K562 (cell line): ENCODE measurements around the gene FAM114A1. TPM values are rescaled to one million over a fixed set of nuclear protein-coding genes. Genes with fewer than 3 reads are reported as not detected.

ENCODE experiments used
- ATAC-seq: fragments of 200-7000 bp; cut with Tn5 transposase; 3 replicates; pipeline ENCODE4 v1.9.1; 2020; ENCODE audit warnings: moderate library complexity
- BruUV-seq: library from RNA; stranded (reverse); fragments of 400-500 nt; replicated peaks from 2 replicates; lab custom pipeline; 2021; lab: Mats Ljungman, UMichigan
- CTCF ChIA-PET: fragments of 300-600 bp; formaldehyde crosslinking; extraction: SDS; loops from one replicate; lab custom pipeline; 2021; ENCODE audit warnings: low intra/inter-chr PET ratio; lab: Yijun Ruan, JAX
- POLR2A ChIA-PET: fragments of 300-600, 350-650 bp; sonication (Branson Sonifier 250); formaldehyde crosslinking; extraction: SDS; loops from one replicate; lab custom pipeline; 2021; ENCODE audit warnings: antibody characterized with exemption, inconsistent platforms; lab: Yijun Ruan, JAX
- DNase-seq, 4 experiments: peaks; one replicate each; pipeline versions ENCODE4 v3.0.0 to v3.0.0-alpha.2; 2011 to 2018; ENCODE audit warnings: low spot score in 3 of 4, mixed read lengths in 3 of 4; ENCODE audit errors: extremely low read depth in 1 of 4
- FAIRE-seq: peaks from 2 replicates; lab custom pipeline; 2011; peaks lifted over from hg19 to GRCh38; lab: Jason Lieb, UNC
- H2AFZ ChIP-seq: 2 replicates; pipeline ENCODE4 v1.6.0; 2011; ENCODE audit warnings: low read depth, low read length, control low read depth, inconsistent platforms
- H3K27ac ChIP-seq: fragments of 200-600 bp; 3 replicates; pipeline ENCODE4 v1.8.0; 2011; ENCODE audit warnings: low read depth, mild to moderate bottlenecking, control low read depth, inconsistent platforms, low read length, moderate library complexity, mixed read lengths; ENCODE audit errors: extremely low read depth
- H3K27me3 ChIP-seq, 2 experiments: fragments of 300-600 bp in 1 of 2; 2 replicates in 1 of 2; 3 replicates in 1 of 2; pipeline versions ENCODE4 v1.6.0 to v1.8.0; 2011; ENCODE audit warnings: inconsistent platforms in 2 of 2, low read length in 2 of 2, mild to moderate bottlenecking in 1 of 2, mixed read lengths in 1 of 2, moderate library complexity in 1 of 2; ENCODE audit not compliant: control insufficient read depth in 2 of 2, insufficient read depth in 2 of 2
- H3K36me3 ChIP-seq: fragments of 300-600 bp; 3 replicates; pipeline ENCODE4 v1.8.0; 2011; ENCODE audit warnings: mild to moderate bottlenecking, low read length, inconsistent platforms; ENCODE audit not compliant: control insufficient read depth, insufficient read depth
- H3K4me1 ChIP-seq, 2 experiments: fragments of 200-600 bp in 1 of 2; replicated peaks in 1 of 2; 2 replicates in 1 of 2; 3 replicates in 1 of 2; pipeline versions ENCODE4 v1.5.1 to v1.8.0; 2011; ENCODE audit warnings: inconsistent platforms in 2 of 2, low read length in 2 of 2, mild to moderate bottlenecking in 1 of 2, mixed read lengths in 1 of 2, moderate library complexity in 1 of 2; ENCODE audit not compliant: control insufficient read depth in 2 of 2, insufficient read depth in 2 of 2
- H3K4me2 ChIP-seq: 2 replicates; pipeline ENCODE4 v1.6.1; 2011; ENCODE audit warnings: low read length, control low read depth, inconsistent platforms, mixed read lengths; ENCODE audit not compliant: insufficient read depth
- H3K4me3 ChIP-seq: fragments of 200-600 bp; sonication (generic), shearing (Covaris generic); 2 replicates; pipeline ENCODE4 v1.5.1; 2016; ENCODE audit warnings: control low read depth, inconsistent platforms
- H3K79me2 ChIP-seq: fragments of 200-600 bp; 3 replicates; pipeline ENCODE4 v1.8.0; 2011; ENCODE audit warnings: low read length, inconsistent platforms; ENCODE audit not compliant: control insufficient read depth, insufficient read depth
- H3K9ac ChIP-seq, 2 experiments: 2 replicates each; pipeline versions ENCODE4 v1.6.0 to v1.6.1; 2011; ENCODE audit warnings: low read depth in 2 of 2, low read length in 2 of 2, control low read depth in 1 of 2, inconsistent platforms in 1 of 2, mild to moderate bottlenecking in 1 of 2, mixed read lengths in 1 of 2; ENCODE audit not compliant: insufficient read depth in 1 of 2
- H3K9me1 ChIP-seq: one replicate; pipeline ENCODE4 v1.6.0; 2011; ENCODE audit warnings: inconsistent platforms, mild to moderate bottlenecking, low read length, moderate library complexity; ENCODE audit not compliant: control insufficient read depth, insufficient read depth
- H3K9me3 ChIP-seq: replicated peaks from 2 replicates; pipeline ENCODE4 v1.5.1; 2011; ENCODE audit warnings: low read depth, low read length, inconsistent platforms; ENCODE audit not compliant: control insufficient read depth, insufficient read depth
- H4K20me1 ChIP-seq: replicated peaks from 2 replicates; pipeline ENCODE4 v1.6.1; 2011; ENCODE audit warnings: low read length, inconsistent platforms, mixed read lengths; ENCODE audit not compliant: control insufficient read depth, insufficient read depth
- KDM4B ChIP-seq, 2 experiments: fragments of 450-650 bp in 1 of 2; sonication (generic) in 1 of 2; IDR thresholded peaks; 2 replicates each; pipeline ENCODE4 v1.6.1; 2016 to 2017; ENCODE audit warnings: borderline replicate concordance in 2 of 2, antibody characterized with exemption in 1 of 2, low read depth in 1 of 2, mild to moderate bottlenecking in 1 of 2
- MAFK ChIP-seq: IDR thresholded peaks from 2 replicates; pipeline ENCODE4 v1.6.1; 2011; ENCODE audit warnings: low read length, improper control_type of control experiment
- MTA1 ChIP-seq: fragments of 450-650 bp; IDR thresholded peaks from 2 replicates; pipeline ENCODE4 v1.6.1; 2017; ENCODE audit warnings: borderline replicate concordance
- NFYB ChIP-seq: IDR thresholded peaks from 2 replicates; pipeline ENCODE4 v1.6.1; 2011; ENCODE audit warnings: mild to moderate bottlenecking, moderate library complexity; ENCODE audit not compliant: insufficient read length; ENCODE audit errors: extremely low read depth
- PHF20 ChIP-seq: fragments of 450-650 bp; IDR thresholded peaks from 2 replicates; pipeline ENCODE4 v1.6.1; 2018; ENCODE audit not compliant: partially characterized antibody
- RBM14 ChIP-seq: fragments of 200-400 bp; formaldehyde crosslinking; IDR thresholded peaks from 2 replicates; pipeline ENCODE4 v1.6.1; 2018; ENCODE audit warnings: low read depth, mild to moderate bottlenecking, low read length, moderate library complexity, borderline replicate concordance; ENCODE audit not compliant: insufficient read depth
- ZNF407 ChIP-seq: fragments of 450-650 bp; IDR thresholded peaks from 2 replicates; pipeline ENCODE4 v1.6.1; 2016; ENCODE audit warnings: low read depth
- WGBS: fragments of 100-300 bp; shearing (Covaris generic); methylation state at CpG from one replicate; pipeline ENCODE4 v1.1.6; 2016; ENCODE audit warnings: low coverage, mixed read lengths; ENCODE audit not compliant: insufficient coverage; ENCODE audit errors: missing lambda C conversion rate; 5-methylcytosine and 5-hydroxymethylcytosine counted together
- in situ Hi-C: fragments of 300-500 bp; cut with MboI; formaldehyde crosslinking; loops from 4 replicates; pipeline ENCODE4 v1.15.0; 2018; ENCODE audit warnings: inconsistent platforms, mixed read lengths
- intact Hi-C: fragments of 100-400 bp; cut with micrococcal nuclease; formaldehyde crosslinking; loops from 2 replicates; pipeline ENCODE4 v1.14.2; 2022
- polyA plus RNA-seq, 8 experiments: library from polyadenylated mRNA; depleted of rRNA in 4 of 8; stranded (reverse) in 5 of 8; unstranded in 3 of 8; fragments of >200 nt; fragmentation: Nextera tagmentation in 2 of 8; fragmentation: Illumina TruSeq in 1 of 8; extraction: Ambion mirVana in 2 of 8; extraction: Trizol in 1 of 8; gene quantifications; 2 replicates each; pipeline versions ENCODE4 v1.2.1 to v1.2.3, GENCODE V29; 2011 to 2014; ENCODE audit warnings: inconsistent platforms in 1 of 8, missing spikeins in 1 of 8
- total RNA-seq, 7 experiments: library from RNA; depleted of rRNA in 6 of 7; stranded (reverse); fragments of >200 nt in 6 of 7; fragmentation: Illumina TruSeq in 2 of 7; extraction: Trizol in 2 of 7; gene quantifications; 2 replicates each; pipeline versions ENCODE4 v1.2.1 to v1.2.3, GENCODE V29; 2011 to 2021; ENCODE audit warnings: low replicate concordance in 1 of 7

Gene FAM114A1
- total and polyA plus RNA-seq, 9 of the 15 experiments (the other 6 are each of a cell fraction or from before 2014, with no cell fraction given): 1.8 to 12.0 (median 4.3) TPM

GRCh38 chr4:38904090-38904666 lies 36.6 kb downstream of the FAM114A1 start:
- H4K20me1 ChIP-seq: no peaks in the 10 kb centered on the region
- H2AFZ ChIP-seq: no peak overlapping the region
- in situ Hi-C loops (loop anchor here (5.0 kb wide), 1 partner anchor 233 kb away; no protein-coding TSS in a partner anchor), intact Hi-C loops (loop anchor here (5.0 kb wide), 1 partner anchor 143 kb away; no protein-coding TSS in a partner anchor)
- H3K27me3 ChIP-seq: no peaks in the 10 kb centered on the region
- no peak overlapping the region for H3K27ac ChIP-seq
- WGBS: 53% methylated on average over 10 of the region's 10 CpGs
- H3K36me3 ChIP-seq: peaks cover 3% of the 10 kb centered on the region; the same call in 1 of the 3 replicates
- no TSS peak for BruUV-seq
- FAIRE-seq (no peak), DNase-seq (no peak), ATAC-seq (no peak)
- TF ChIP-seq MAFK (no peak), NFYB (no peak), PHF20 (no peak), ZNF407 (no peak), RBM14 (no peak), MTA1 (no peak), KDM4B (IDR thresholded peaks at IDR 0.05; ENCODE audit: borderline replicate concordance in 2 of 2, low read depth in 1 of 2) (no peak)
- peaks cover 0 to 2% of the 10 kb centered on the region in 2 experiments; a peak in 1 of 5 replicates for H3K4me1 ChIP-seq
- no peak overlapping the region for H3K4me3 ChIP-seq
- CTCF ChIA-PET: no interaction called here
- no peaks in the 10 kb centered on the region for H3K79me2 ChIP-seq
- H3K9me1 ChIP-seq: no peaks in the 10 kb centered on the region
- no peaks in the 10 kb centered on the region for H3K9me3 ChIP-seq
- H3K9ac ChIP-seq: no peak overlapping the region
- H3K4me2 ChIP-seq: no peak overlapping the region
- POLR2A ChIA-PET: interaction anchor here (0.7 to 1.3 kb wide), 3 partner anchors 9 to 231 kb away, joined by 3 to 6 read pairs (median 5); no protein-coding TSS in a partner anchor
